ENCODE data around the gene MRS2.

DNA sequence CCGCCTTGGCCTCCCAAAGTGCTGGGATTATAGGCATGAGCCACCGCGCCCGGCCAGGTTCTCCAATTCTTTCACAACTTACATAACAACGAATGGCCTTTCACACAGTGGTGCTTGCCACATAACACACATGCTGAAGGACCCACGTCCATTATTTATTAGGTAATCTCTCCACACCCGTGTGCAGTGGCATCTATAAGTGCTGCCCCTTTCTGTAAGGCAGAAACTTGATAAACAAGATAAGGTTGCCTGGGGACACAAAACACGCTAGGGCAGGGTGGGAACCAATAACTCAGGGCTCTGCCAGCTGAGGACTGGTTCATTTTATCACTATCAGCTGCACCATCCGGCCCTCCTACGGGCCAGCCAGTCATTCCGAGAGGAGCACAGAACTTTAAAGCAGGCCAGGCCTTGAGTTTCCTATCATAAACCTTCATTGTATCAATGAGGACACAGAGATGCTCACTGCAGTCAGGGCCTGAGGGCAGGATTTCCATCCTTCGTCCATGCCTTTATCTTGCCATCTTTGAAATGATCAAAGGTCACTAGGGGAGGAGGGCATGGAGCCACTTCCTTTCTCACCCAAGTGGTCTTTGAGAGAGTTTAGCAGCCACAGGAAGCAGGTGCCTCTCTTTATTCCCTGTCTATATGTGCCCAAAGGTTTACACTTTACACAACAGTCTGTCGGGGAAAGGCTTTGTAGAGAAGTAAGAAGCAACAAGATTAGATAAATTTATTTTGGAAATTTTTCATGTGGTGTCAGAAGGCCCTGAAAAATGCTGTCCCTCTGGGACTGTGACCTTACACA is 49.0 kb downstream of the MRS2 start:
- TF ChIP-seq, protein P1, sequence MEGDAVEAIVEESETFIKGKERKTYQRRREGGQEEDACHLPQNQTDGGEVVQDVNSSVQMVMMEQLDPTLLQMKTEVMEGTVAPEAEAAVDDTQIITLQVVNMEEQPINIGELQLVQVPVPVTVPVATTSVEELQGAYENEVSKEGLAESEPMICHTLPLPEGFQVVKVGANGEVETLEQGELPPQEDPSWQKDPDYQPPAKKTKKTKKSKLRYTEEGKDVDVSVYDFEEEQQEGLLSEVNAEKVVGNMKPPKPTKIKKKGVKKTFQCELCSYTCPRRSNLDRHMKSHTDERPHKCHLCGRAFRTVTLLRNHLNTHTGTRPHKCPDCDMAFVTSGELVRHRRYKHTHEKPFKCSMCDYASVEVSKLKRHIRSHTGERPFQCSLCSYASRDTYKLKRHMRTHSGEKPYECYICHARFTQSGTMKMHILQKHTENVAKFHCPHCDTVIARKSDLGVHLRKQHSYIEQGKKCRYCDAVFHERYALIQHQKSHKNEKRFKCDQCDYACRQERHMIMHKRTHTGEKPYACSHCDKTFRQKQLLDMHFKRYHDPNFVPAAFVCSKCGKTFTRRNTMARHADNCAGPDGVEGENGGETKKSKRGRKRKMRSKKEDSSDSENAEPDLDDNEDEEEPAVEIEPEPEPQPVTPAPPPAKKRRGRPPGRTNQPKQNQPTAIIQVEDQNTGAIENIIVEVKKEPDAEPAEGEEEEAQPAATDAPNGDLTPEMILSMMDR (IDR thresholded peaks at IDR 0.05; ENCODE audit: insufficient read depth, low read length, poor library complexity, severe bottlenecking): no peak
- no peak for TF ChIP-seq EZH2phosphoT487 (conservative IDR thresholded peaks at IDR 0.05; ENCODE audit: low read length)

Measured in SU-DHL-6 (cell line).